Measurements from ENCODE around the gene LCORL. TPM values are rescaled to one million over a fixed set of nuclear protein-coding genes. Genes with fewer than 3 reads are reported as not detected.

LCORL gene
- total RNA-seq, 4 donors from 2014 or later: 16.0 to 23.8 (median 18.5) TPM

DNA sequence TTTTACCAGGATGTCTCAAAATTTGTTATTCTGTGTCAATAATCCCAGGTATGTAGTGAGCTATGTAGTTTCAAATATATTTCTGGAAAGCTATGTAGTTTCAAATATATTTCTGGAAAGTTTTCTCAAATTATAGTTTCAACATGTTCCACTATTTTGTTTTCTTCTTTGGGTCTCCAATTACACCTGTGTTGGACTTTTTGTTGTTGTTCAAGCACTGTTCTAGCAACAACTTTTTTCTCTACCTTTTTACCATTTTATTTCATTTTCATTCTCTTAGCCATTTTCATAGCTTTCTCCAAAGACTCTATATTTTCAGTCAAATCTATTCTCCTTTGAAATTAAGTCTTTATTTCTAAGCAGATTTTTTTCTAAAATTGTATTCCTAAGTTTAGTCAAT, 88.4 kb downstream of the LCORL start:
- TF ChIP-seq, protein P1, sequence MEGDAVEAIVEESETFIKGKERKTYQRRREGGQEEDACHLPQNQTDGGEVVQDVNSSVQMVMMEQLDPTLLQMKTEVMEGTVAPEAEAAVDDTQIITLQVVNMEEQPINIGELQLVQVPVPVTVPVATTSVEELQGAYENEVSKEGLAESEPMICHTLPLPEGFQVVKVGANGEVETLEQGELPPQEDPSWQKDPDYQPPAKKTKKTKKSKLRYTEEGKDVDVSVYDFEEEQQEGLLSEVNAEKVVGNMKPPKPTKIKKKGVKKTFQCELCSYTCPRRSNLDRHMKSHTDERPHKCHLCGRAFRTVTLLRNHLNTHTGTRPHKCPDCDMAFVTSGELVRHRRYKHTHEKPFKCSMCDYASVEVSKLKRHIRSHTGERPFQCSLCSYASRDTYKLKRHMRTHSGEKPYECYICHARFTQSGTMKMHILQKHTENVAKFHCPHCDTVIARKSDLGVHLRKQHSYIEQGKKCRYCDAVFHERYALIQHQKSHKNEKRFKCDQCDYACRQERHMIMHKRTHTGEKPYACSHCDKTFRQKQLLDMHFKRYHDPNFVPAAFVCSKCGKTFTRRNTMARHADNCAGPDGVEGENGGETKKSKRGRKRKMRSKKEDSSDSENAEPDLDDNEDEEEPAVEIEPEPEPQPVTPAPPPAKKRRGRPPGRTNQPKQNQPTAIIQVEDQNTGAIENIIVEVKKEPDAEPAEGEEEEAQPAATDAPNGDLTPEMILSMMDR (IDR thresholded peaks at IDR 0.05; ENCODE audit: low read depth): no peak

GRCh38 chr4:17932041-17932440, 89.5 kb downstream of the LCORL start:
- TF ChIP-seq, protein P1 (IDR thresholded peaks at IDR 0.05; ENCODE audit: low read depth): no peak

DNA sequence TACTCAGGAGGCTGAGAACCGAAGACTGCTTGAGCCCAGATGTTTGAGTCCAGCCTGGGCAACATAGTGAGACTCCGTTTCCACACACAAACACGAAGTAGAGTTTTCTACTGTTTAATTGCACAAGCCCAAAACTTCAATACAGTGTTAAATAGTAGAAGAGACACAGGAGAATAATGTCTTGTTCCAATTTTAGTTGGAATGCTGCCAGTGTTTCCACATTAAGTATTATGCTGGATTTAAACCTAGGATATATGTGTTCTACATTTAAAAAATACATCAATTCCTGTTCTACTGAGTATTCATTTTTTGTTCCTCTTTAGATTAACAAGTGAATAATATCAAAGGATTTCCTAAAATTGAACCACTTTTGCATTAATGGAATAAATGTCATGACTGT, 91.3 kb downstream of the LCORL start:
- TF ChIP-seq, protein P1 (IDR thresholded peaks at IDR 0.05; ENCODE audit: low read depth): no peak

- TF ChIP-seq, protein P1 (IDR thresholded peaks at IDR 0.05; ENCODE audit: low read depth): no peak
Observed at GRCh38 chr4:17924189-17924588, 97.4 kb downstream of the LCORL start.

DNA sequence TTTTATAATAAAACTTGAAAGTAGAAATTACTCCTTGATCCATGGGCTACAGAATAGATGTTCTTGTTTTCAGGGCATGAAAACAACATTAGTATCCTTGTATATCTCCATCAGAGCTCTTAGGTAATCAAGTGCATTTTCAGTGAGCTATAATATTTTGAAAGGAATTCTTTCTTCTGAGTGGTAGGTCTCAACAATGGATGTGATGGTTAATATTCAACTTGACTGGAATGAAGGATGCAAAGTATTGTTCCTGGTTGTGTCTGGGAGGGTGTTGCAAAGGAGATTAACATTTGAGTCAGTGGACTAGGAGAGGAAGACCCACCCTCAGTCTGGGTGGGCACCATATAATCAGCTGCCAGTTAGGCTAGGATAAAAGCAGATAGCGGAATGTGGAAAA, 100.1 kb downstream of the LCORL start:
- TF ChIP-seq, protein P1 (IDR thresholded peaks at IDR 0.05; ENCODE audit: low read depth): no peak

- TF ChIP-seq, protein P1 (IDR thresholded peaks at IDR 0.05; ENCODE audit: low read depth): no peak
Observed at GRCh38 chr4:17920681-17921080, 100.9 kb downstream of the LCORL start.

GRCh38 chr4:17915439-17915838, 106.1 kb downstream of the LCORL start:
- TF ChIP-seq, protein P1 (IDR thresholded peaks at IDR 0.05; ENCODE audit: low read depth): no peak
